HG03175 (cell line): ENCODE results near the gene CNTN4.
"Not testable (repeated sequence)": the region's sequence is repeated elsewhere in the genome, so short reads cannot be mapped to it uniquely, and the experiment has no call there.

Source experiments
- ATAC-seq: cut with Tn5 transposase; IDR thresholded peaks from one replicate; pipeline ENCODE4 v1.9.1; 2021; ENCODE audit warnings: mild to moderate bottlenecking, moderate library complexity; ENCODE audit not compliant: unreplicated experiment

CNTN4 gene

DNA sequence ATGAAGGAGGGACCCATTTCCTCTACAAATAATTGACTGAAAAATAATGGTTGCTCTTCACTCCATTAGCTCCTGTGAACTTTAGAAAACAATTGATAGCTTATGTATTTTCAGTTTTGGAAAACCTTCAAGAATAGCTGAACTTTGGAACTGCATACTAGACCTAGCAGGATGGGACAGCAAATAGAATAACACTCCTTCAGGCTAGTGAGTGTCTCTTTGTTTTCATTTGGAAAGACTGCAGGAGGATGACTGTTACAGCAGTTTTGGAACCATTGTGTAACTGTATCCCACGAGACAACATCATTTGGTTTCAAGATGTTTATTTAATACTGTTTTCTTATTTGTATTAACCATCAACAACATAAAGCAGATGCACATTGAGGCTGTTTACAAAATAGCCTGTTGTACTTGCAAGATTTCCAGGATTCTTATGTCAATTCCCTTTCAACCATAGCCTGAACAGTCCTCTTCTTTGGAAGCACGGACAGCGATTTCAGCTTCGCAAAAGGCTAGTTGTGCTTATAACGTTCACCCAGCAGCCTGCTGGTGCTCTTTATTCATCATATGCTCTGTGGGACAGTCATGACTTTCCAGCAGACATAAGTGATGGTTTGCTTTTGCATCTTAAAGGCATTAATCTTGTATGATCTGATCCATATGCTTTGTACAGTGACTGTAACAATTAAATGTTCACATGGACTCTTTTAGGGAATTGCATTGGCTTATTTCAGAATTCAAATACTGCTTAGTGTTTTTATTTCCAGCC is 676.0 kb downstream of the CNTN4 start:
- no peak for ATAC-seq

DNA sequence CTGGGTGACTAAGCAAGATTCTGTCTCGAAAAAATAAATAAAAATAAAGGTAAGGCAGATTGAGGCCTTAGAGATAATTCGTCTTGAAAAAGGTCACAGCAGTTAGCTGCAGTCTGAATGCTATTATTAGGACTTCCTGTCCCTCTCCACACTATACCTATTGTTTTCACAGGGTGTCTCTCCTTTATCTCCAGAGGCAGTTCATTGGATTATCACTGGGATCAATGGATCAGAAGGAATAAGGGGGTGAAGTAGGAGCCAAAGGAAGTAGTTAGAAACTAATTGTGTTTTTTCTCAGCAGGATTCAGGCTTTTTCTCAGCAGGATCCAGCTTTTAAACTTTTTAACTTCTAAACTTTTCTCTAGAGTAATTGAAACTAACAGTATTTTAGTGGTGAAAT is 684.6 kb downstream of the CNTN4 start:
- no peak for ATAC-seq

DNA sequence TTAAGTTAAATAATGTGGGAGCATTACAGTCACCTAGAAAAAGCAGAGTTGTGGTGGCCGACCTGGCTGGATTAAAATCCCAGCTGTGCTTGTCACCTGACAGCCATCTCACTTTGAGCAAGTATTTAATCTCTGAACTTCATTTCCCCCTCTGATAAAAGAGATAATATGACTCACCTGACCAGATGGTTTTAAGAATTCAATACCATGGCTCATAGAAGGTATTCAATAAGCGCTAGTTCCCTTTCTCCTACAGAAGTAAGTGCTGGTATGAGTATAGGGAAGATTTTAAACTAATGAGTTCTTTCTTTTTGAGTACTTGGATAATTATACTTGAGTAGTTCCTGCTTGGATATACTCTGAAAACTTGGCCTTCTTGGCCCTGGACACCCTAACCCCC is 686.0 kb downstream of the CNTN4 start:
- ATAC-seq, result no peak

DNA sequence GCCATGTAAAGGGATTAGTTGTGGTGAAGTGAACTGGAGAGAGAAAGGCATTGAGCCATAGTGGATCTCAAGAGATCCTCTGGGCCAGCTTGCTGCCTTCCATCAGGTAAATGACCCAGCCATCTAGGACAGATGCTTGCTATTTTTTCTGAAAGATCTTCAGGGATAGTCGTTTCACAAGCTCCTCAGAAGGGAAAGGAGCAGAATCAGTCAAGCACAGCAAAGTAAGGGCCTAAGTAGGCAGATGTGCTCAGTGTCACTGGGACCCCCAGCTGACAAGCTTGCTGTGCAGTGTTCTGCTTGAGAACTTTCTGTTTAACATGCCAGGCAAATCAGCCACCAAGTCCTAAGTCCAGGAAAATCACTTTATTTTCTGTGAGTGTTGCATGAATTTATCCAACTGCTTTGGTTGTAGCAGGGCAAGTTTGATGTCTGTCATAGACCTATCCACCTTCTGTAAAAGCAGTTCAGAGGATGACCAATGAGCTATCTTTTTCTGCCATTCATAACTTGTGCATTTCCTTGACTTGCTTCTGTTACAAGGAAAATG is 691.7 kb downstream of the CNTN4 start:
- no peak for ATAC-seq

DNA sequence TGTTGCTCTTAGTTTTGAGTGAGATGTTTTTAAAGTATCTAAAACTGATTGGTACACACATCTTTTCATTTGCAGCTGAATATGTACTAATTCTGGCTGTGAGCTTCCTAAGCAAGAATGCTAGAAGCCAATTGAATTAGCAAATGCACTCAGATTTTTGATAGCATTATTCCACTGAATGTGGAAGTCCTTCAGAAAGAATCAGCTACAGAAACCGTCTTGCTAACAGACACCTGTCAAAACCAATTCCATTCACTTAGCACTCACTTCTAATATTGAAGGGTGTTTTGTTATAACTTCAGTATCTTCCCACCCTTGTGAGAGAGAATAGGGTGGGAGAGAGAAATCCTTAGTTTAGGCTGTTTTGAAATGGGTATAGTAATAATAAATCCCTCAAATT is 693.8 kb downstream of the CNTN4 start:
- ATAC-seq, result no peak

DNA sequence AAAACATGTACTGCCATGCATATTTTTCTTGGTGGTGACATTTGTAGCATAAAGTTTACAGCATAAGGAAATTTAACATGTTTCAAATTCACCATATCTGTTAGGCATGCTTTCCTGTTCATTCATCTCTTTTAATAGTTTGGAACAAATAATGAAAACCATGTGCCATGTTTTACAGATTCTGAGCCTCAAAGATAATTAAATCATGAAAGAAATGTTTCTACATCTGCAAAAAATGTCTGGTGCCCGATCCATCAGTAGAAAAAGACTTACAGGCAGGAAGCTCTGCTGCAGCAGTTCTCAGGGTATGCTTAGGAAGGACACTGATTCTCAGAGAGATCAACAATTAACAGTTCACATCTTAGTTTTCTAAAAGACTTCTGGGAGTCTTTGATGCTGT is 695.3 kb downstream of the CNTN4 start:
- no peak for ATAC-seq

DNA sequence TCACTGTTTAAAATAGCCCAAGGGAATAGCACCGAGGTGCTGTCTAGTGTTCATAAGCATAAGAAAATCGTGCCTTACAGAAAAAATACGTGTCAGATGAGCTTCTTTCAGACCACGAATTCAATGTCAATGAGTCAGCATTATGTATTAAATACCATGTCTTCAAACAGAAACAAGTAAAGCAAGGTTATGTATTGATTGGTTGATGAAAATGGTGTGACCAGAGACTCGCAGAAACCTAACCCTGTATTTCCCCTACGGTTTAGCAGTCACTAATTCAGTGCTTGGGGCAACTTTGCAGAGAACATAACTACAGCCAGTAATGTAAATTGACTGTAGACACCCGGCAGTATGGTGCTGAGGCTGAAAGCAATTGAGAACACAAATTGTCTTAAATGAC is 703.8 kb downstream of the CNTN4 start:
- no peak for ATAC-seq

DNA sequence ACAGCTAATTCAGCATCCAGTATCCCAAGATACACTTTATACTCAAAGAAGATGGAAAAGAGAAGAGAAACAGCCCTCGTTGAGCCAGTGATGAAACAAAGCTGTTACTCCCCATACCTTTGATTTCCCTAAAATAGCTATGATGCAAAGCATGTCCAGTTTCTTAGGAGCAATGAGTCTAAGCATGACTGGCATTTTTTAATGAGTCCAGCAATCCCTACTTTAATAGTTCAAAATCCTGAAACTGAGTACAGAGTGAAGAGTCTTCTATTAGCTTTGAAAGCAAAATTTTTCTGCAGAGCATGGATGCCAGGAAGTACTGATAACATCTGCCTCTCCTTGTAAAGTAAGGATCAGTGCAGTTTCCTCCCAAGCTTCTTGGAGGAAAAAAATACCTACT is 708.8 kb downstream of the CNTN4 start:
- no peak for ATAC-seq

DNA sequence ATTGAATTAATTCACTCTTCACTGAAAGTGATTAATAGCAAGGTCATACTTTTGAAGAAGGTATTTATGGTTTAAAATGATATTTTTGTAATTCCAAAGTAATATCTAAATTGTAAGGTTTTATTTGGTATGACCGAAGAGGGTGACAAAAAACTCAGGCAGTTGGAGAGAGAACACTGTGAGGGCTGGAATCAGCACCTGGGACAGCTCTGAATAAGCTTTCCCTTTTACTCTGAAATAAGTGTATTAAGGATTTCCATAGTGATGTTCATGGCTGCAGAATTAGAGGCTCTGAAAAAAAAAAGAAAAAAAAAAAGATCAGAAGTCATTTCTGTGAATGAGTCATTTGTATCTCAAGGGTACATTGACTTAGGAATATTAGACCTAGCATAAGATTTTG is 712.1 kb downstream of the CNTN4 start:
- no peak for ATAC-seq

DNA sequence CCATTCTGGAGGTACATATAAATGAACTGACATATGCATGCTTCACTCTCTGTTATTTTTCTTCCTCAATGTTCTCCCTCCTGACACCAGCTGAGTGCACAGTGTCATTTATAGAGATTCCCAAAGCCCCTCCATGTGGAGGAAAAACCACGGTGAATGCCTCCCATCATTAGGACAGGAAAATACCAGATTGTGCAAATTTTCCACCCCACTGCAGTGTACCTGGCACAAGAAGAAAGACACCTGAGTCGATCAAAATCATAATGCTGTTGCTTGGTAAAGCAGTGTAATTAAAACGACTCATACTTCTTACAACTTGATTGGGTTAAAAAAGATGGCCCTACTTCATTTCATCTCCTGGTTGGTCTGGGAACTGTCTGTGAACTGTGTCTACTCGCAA is 720.9 kb downstream of the CNTN4 start:
- ATAC-seq, result no peak

DNA sequence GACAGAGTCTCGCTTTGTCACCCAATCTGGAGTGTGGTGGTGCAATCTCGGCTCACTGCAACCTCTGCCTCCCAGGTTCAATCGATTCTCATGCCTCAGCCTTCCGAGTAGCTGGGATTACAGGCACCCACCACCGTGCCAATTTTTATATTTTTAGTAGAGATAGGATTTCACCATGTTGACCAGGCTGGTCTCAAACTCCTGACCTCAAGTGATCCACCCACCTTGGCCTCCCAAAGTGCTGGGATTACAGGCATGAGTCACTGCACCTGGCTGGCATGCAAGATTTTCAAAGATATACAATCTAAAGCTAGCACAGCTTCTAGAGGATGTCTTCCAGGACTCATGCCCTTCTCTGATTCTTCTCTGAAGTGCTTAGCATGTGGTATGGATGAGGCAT is 722.3 kb downstream of the CNTN4 start:
- not testable (repeated sequence) for ATAC-seq

DNA sequence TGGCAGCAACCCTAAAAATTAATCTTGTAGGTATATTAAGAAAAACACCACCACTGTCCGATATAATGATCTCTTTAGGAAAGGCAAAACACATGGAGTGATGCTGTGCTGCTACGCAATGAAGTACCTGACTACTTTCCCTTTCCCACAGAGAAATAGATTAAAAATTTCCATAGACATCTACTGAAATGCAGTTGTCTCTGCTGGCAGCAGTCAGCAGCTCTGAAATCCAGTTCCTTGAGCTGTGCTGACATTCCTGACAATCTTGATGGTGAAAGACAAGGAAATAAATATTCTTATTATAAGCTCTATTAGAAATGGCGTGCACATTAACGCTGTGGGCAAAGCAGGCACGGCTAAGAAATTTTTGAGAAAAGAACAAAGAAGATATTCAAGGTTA is 723.9 kb downstream of the CNTN4 start:
- ATAC-seq, result no peak

DNA sequence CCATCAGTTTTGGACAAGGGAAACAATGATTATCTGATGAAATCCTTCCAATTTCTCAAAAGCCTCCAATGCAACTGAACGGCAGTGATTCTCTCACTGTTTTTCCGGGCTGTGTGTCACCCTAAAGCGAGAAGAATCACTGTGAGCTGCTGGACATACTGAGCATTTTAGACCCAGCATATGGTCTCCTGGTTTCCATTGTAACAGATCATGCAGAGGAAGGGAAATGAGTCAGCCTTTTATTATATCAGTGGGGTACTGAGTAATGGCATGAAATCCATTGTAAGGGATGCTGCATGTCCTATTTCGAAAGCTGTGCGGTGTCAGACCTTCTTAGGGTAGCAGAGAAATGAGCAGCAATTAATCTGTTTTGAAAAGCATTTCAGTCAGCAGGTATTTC is 724.4 kb downstream of the CNTN4 start:
- ATAC-seq, result no peak

DNA sequence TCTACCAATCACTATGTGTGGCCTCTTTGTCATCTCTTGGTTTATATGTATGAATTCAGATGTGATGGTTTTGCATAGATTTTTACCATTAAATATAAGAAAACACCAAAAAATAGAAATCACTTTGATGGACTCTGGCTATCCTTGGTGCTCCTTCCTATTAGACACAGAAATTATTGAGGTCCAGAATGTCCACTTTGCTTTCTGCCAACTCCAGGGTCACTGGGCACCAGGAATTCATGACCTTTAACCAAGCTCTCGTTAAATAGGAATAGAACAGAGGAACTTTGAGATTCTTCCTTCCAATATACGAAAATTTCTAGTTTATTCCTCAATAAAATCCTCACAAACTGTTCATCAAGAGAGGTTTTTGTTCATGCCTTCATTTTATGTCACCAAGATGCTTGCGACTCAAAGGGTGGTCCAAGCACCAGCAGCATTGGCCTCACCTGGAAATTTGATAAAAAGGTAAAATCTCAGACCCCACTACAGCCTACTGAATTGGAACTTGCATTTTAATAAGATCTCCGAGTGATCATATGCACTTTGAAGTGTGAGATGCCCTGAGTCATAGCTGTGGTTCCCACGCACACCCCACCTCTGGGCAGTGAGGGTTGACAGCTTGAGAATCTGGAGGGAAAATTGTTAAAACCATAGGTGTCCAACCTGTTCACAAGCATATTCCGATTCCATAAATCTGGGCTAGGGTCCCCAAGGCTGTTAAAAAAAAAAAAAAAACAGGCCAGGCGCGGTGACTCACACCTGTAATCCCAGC is 725.0 kb downstream of the CNTN4 start:
- no peak for ATAC-seq

DNA sequence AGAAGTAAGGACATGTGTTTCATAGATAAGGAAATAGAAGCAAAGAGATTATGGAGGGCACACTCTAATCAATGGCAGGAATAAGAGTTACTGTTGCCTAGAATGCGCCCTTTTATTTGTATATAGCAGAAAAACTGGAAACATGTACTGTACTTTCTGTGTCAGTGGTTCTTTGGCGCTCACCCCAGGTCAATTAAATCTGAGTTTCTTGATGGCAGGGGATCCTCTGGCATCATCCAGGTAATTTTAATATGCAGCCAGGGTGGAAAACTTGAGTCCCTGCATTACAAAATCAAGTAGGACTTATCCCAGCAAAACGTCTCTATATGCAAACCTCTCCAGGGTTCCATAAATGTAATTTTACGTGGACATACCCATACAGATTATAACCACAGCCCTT is 727.4 kb downstream of the CNTN4 start:
- ATAC-seq, result no peak

DNA sequence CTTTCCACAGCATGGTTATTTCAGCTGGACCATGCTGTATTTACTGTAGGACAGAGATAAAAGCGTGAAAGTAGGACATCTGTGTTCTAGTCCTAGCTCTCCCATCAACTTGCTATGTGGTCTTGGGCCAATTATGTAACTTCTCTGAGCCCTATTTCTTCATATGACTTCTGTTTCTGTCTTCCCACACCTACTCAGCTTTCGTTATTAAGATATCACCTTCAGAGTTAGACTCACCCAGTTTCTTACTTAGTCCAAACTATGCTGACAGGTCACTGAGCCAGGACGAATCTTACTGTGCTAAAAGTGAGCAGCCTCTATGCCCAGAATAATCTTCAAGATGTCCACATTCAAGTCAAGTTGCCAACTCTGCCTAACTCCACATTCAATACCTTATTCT is 727.8 kb downstream of the CNTN4 start:
- ATAC-seq, result no peak

DNA sequence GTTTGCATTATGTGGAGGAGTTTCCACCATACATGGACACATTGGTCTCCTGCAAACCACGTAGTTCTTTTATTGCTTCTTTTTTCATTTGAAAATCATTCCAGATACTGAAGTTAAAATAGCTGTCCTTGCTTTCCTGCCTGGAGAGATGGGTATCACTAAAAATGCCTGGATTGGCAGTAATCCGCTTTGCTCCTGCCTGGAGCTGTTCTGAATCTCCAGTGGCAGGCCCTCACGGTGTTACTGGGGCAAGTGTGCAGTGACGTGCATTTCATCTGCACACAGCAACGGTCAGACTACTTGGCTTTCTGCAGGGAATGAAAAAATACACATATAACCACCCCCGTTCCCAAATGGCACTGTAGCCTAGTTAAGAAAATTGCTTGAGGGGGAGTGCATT is 738.6 kb downstream of the CNTN4 start:
- no peak for ATAC-seq

DNA sequence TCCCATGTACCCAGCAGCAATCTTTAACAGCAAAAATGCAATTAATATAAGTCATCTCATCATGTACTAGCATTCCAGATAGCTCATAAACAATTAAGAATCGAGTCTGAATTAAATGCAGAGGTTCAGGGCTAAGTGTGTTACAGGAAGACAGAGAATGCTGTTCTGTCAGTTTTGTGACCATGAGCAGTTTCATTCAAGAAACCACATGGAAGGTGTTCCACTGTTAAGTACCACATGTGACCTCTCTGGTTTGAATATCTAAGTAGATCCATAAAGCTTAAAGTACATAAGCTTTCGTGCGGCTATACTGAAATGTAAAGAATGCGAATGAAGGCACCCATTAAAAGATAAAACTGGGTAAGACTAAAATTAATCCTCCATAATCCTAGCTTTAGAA is 739.2 kb downstream of the CNTN4 start:
- ATAC-seq, result no peak

DNA sequence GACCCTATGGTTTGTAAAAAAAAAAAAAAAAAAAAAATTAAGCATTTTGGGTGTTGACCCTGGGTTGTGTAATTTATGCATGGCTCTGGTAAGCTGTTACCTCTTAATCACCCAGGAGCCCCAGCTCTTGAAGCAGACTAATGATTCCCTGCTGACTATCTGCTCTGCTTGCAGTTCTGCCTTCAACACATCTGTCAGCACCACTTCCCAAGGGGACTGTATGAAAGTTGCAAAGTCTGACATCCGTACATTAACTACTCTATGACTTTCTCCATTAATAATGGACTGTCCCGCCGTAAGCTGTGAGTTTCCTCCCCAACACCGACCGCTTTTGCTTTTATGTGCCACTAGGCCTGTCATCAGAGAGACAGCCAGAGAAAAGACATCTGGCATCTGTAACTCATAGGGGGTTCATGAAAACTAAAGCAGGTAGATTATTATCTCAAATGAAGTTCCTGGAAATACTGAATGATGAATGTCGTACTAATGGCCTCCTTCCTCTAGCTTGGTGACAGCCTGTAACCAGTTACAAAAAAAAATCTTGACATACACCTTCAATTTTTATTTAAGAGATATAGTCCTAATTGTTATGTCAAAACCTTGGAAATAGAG is 740.0 kb downstream of the CNTN4 start:
- no peak for ATAC-seq

DNA sequence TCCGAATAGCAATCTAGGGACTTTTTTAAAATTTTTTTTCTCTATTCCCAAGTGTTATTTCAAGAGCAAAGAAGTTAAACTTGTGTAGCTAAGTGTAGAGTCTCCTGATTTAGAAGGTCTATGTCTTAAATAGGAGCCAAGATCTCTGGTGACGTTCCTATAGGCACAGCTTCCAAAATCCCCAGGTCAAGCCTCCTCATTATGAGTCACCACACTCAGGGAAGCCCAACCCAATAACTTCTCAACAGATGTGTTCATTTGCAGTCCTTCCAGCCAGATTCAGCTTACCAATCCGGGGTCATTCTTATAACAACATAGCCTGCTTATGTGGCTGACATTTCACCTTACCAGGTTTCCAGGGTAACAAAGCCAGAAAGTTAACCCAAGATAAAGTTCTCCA is 741.2 kb downstream of the CNTN4 start:
- ATAC-seq, result no peak

DNA sequence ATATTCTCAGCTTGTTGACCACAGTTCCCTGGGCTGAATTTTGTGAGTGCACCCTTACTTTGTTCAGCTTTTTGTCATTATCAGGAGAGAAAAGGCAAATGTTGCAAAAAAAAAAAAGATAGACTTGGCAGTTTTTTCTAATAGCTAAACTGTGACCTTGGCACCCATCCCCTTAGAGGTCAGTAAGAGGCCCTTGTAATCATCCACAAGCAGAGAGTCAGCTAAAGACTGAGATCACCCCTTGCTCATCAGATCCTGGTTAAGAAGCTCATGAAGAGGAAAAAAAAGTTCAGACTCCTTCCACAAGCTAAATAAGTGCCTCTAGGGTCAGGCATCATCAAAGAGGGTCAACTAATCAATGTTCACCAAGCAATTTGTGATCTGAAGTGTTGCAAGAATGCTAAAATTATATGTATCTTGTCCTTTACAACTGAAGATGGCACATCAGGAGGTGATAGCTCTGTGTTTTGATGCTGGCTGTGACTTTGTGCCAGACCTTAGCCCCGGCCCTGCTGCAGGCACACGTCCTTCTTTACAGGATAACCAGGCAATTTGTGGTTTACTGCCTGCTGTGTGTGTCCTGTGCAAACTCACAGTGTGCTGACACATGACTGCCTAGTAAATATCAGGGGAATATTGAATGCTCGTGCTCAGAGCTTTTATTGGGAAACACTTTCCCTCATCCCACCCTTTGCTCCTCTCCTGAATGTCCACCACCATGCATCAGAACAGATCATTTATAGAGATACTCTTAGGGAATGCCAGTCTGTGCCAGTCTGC is 748.6 kb downstream of the CNTN4 start:
- no peak for ATAC-seq
